Non-pigmented ciliary epithelial cell (primary cell): Measurements from ENCODE around the gene RNU6-9.

Experiments
- DNase-seq: peaks from one replicate; pipeline ENCODE4 v3.0.0-alpha.2; 2010; ENCODE audit warnings: low read depth

Gene RNU6-9

DNA sequence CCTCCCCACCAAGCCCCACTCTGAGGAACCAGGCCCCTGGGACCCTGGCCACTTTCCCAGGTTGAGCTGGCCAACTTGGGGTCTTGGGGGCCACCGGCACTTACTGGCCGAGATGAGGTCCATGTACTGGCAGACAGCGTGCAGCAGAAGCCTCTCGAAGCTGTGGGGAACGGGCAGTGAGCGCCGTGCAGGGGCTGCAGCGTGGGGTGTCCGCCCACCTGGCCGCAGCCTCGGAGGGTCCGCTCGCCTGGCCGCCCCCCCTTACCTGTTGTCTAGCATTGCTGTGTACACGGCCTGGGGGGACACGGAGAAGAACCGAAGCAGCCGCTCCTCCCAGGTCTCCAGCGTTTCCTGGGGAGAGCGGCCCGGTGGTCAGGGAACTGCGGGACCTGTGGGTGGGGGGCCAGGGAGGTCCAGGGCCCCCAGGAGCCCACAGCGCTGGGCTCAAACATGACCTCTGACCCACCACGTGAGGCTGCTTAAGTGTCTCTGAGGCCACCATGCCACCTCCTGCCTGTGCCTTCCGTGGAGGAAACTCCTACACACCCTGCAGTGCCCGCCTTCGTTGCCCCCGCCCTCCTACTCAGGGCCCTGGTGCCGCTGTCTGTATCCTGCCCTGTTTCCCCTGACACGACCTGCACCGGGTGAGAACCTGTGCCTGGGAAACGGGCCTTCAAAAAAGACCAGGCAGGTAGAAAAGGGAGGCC, 6.2 kb downstream of the RNU6-9 start:
- no peak for DNase-seq

DNA sequence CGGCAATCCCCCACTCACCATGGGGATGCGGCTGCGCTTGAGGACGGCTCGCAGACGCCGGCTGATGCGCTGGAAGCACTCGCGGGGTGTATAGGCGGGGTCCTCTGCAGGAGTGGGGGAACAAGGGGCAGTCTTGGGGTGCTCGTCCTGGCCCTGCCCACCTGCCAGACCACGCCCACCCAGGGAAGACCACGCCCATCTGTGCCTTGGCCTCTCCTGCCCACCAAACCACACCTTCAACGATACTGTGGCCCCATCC, 6.7 kb downstream of the RNU6-9 start:
- no peak for DNase-seq

DNA sequence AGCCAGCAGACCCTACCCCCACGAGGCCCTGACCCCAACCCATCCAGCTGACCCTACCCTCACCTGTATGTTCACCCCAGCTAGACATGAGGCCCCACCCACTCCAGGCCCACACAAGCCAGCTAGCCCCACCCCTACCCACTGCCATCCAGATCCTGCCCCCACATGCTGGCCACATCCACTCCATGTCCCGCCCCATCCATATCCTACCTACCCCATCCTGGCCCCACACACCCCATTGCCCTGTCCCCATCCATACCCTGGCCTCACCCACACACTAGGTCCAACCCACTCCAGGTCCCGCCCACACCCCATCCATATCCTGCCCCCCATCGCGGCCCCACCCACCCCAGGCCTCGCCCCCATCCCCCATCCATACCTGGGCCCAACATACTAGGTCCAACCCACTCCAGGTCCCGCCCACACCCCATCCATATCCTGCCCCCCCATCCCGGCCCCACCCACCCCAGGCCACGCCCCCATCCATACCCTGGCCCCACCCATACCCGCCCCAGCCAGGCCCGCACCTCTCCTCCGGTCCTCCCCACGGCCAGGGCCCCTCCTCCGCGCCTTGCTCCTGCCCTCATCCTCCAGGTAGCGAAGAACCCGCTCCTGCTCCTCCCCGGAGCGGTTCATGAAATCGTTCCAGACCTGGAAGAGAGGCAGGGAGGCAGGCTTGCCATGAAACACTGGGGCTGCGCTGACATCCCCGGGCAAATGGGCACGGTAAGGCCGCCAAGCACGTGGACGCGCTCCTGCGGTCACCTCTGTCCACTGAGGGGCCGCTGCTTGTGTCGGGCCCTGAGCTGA, 7.2 kb downstream of the RNU6-9 start:
- DNase-seq: no peak

DNA sequence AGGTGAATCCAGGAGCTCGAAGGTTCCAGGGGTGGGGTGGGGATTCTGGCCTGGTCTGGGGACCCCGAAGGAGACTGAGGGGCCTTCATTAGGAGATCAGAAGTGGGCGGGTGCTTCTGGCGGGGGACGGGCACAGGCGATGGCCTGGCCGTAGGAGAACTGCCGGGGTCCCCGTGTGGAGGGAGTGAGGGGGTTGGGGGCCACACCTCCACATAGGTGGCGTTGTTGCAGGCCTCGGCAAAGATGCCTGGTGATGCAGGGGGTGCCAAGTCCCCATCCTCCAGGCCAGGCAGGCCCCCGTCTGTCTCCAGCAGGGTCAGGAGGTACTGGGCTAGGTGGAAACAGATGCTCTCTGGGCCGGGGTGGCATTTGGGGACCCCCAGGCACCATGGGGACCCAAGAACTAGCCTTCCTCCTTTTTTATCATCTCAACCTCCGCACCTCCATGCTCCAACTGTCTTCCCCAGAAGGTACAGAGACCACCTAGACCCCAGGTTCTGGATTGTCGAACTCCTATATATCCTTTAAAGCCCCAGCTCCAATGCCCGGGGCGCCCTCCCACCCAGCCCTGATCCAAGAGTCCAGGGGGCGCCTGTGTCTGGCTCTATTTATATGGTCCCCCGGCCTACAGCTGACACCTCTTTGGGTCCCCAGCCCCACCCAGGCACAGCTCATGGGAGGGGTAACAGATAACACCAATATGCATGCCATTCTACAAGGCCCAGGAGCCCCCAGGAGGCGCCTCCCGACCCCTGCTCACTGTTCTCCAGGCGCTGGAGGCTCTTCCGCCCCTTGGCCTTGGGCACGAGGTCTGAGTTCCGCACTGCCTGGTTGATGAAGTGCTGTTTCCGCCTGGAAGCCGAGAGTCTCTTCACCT, 8.2 kb downstream of the RNU6-9 start:
- no peak for DNase-seq

DNA sequence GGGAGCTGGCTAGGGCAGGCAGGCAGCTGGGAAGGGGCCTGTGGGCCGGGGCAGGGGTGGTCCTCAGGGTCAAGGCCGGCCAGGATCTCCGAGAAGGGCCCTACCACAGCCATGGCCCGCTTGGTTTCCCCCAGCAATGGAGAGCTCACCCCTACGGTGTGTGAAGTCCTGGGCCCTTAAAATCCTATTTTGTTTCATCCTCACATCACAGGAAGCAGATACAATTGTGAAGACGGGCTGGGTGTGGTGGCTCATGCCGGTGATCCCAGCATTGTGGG, 8.7 kb downstream of the RNU6-9 start:
- no peak for DNase-seq

DNA sequence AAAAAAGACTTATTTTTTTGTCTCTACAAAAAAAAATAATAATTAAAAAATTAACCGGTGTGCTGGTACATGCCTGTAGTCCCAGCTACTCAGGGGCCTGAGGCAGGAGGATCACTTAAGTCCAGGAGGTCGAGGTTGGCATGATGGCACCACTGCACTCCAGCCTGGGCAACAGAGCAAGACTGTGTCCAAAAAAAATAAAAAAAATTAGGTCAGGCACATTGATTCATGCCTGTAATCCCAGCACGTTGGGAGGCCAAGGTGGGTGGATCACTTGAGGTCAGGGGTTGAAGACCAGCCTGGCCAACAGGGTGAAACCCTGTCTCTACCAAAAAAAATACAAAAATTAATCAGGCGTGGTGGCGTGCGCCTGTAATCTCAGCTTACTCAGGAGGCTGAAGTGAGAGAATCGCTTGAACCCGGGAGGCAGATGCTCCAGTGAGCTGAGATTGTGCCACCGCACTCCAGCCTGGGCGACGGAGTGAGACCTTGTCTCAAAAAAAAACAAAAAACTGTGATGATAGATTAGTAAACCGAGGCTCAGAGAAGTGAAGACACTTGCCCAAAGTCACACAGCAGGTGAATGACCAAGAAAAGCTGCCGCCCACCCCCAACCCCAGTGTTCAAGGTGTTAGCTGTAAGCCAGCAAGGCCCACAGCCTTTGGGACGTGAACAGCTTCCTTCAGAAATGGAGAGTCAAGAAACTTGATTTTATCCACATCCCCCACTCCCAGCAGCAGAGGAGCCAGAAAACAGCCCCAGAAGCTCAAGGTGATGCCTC, 9.4 kb downstream of the RNU6-9 start:
- DNase-seq: no peak

DNA sequence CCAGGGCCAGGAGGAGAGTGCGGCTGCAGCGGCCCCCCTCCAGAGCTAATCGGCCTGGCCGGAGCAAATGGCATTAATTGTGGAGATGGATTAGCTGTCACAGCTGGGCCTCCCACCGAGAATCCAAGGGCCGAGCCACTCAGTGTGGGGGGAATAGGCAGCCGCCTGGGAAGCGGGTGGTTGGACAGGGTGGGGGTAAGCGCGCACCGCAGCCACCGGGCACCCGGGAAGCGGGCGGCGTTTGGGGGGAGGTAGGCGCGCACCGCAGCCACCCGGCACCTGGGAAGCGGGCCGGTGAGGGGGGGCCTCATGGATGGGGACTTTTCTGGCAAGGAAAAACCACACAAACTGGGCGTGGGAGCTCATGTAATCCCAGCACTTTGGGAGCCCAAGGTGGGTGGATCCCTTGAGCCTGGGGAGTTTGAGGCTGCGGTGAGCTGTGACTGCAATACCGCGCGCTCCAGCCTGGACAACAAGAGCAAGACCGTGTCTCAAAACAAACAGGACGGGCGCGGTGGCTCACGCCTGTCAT, 10.0 kb downstream of the RNU6-9 start:
- DNase-seq: no peak

DNA sequence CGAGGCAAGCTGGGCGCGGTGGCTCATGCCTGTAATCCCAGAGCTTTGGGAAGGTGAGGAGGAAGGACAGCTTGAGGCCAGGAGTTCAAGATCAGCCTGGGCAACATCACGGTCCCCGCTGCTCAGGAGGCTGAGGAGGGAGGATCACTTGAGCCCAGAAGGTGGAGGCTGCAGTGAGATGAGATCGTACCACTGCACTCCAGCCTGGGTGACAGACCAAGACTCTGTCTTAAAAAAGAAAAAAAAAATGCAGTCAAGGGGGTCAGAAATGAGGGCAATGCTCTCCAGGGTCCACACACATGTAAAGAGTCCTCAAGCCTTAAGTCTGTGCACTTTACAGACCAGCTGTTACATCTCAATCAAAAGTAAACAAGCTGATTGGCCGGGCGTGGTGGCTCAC, 11.3 kb downstream of the RNU6-9 start:
- no peak for DNase-seq

DNA sequence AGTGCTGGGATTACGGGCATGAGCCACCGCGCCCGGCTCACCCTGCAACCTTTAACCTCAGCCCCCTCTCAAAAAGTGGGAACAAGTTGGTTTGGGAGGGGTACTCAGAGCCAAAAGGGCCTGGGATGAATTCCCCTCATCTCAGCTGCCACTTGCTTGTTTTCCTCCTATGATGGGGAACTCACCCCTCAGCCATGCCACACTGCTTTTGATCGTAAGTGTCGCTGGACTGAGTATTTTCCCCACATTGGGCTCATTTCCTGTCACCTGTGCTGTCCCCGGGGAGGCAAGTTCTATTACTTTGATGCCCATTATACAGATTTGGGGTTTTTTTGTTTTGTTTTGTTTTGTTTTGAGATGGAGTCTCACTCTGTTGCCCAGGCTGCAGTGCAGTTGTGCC, 13.2 kb downstream of the RNU6-9 start:
- DNase-seq: no peak

DNA sequence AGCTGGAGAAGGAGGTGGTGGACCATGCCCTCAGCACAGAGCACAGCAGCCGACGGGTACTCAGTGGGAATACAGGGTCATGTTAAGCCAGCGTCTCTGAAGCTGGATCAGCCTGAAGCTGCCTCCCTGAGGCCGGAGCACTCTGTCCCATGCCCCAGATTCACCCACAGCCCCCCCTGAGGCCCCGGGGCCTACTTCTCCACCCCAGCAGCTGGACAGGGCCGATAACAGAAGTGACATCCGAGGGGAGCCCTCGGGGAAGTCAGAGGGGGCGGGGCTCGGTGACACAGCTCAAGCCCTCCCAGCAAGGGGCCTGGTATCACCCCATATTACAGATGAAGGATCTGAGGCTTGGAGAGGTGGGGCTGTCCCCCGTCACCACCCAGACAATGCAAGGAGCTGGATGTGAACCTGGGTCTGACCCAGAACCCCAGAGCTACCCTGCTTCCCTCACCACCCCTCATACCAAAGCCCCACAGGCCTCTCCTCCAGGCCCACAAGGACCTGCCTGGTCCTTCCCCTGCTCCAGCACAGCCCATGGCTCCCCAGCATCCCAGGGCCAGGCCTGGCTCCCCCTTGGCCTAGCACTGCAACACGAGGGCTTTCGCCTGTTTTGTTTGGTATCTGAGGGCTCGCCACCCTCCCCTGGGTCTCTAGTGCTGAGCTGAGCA, 14.0 kb downstream of the RNU6-9 start:
- DNase-seq: no peak

DNA sequence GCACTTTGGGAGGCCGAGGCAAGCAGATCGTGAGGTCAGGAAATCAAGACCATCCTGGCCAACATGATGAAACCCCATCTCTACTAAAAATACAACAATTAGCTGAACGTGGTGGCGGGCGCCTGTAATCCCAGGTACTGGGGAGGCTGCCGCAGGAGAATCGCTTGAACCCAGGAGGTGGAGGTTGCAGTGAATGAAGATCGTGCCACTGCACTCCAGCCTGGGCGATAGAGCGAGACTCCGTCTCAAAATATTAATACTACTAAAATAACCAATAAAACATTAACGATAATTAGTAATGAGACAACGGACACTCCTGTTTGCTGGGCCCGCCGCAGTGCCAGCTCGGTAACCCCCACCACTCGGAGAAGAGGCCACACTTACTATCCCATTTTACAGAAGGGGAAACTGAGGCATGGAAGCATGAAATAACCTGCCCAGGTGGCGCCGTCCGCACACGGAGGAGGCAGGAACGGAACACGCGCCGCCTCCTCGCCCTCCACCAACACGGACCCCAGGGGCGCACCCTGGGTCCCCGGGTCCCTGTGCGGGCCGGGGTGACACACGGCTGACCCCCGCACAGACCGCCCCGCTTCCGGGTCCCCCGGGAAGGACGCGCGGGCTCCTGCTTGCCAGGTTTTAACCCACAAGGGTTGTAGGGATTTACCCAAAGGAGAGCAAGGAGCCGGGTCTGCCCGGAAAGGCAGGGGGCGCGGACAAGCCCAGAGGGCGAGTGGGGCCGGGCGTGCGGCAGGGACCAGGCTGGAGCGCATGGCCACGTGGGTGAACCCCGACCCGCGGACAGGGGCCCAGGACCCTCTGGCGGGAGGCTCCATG, 18.1 kb downstream of the RNU6-9 start:
- no peak for DNase-seq

DNA sequence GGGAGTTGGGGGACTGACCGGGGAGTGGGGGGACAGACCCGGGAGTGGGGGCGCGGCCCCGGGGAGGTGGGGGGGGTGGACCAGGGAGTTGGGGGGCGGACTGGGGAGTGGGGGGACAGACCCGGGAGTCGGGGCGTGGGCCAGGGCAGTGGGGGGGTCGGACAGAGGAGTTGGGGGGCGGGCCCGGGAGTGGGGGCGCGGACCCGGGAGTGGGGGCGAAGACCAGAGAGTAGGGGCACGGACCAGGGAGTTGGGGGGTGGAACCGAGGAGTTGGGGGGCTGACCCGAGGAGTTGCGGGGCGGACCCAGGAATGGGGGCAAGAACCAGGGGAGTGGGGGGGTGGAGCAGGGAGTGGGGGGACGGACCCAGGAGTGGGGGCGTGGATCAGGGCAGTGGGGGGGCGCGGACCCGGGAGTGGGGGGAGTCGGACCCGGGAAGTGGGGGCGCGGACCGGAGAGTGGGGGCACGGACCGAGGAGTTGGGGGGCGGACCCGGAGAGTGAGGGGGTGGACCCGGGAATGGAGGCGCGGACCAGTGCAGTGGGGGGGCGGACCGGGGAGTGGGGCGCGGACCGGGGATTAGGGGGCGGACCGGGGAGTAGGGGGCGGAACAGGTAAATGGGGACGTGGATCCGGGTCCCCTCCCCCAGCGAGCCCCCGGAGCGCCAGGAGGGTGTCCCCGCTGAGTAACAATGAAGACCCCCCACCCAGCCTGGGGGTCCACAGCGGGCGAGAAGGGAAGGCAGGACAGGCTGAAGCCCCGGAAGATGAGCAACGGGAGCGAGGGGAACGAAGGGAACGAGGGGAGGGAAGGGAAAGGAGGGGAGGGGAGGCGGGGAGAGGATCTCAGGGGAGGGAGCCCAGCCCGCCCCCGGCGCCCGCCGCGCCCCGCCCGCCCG, 19.1 kb downstream of the RNU6-9 start:
- DNase-seq: no peak

DNA sequence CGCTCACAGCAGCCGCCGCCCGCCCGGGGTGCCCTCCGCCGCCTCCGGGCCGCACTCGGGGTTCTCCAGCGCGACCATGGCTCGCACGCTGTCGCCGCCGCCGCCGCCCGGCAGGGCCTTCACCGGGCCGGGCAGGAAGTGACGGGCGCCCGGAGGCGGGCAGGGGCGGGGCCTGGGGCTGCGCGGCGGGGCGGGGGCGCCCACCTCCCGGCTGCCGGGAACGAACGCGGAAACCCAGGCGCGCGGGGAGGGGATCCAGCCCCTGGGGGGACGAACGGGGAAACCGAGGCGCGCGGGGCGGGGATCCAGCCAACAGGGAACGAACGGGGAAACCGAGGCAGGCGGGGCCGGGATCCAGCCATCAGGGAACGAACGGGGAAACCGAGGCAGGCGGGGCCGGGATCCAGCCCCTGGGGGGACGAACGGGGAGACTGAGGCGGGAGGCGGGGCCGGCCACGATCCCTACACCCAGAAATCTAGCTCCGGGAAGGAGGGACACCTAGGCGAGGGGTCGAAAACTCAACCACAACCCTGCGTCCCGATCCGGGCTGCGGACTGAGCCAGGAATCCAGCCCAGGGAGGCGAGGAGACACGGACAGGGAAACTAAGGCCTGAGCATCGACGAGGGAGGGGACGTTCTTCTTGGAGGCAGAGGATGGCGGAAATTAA, 19.9 kb downstream of the RNU6-9 start, which contains the start of gene R3HDM4:
Gene R3HDM4, minus strand, starts transcription at position 140 of the 669 bp plus-strand sequence. Its CDS starts 62 bp downstream, at position 78.
- no peak for DNase-seq

DNA sequence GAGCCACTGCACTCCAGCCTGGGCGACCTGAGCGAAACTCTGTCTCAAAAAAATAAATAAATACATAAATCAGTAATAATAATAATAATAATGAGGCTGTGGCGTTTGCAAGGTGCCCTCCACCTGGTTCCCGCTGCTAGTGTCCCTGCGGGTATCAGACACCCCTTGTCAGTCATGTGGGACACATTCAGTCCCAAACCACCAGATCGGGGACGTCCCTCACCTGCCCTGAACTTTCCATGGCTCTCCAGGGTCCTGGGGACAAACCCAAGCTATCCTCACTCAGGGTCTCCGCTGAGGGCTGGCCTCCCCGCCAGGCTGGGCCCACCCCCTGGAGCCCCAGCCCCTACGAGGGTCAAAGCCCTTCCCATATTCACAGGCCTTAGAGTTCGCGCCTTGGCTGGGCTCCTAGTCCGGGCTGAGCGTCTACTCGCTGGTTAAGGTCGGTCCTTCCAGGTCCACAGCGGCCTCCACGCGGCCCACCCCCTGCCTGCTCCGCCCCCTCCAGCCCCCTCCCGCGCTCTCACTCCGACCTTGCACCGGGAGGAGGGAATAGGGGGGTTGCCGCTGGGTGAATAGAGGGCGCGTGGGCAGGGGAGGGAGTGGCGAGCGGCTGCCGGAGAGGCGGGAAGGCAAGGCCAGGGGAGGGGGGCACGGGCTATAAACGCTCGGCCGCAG, 23.5 kb downstream of the RNU6-9 start:
- DNase-seq: no peak

DNA sequence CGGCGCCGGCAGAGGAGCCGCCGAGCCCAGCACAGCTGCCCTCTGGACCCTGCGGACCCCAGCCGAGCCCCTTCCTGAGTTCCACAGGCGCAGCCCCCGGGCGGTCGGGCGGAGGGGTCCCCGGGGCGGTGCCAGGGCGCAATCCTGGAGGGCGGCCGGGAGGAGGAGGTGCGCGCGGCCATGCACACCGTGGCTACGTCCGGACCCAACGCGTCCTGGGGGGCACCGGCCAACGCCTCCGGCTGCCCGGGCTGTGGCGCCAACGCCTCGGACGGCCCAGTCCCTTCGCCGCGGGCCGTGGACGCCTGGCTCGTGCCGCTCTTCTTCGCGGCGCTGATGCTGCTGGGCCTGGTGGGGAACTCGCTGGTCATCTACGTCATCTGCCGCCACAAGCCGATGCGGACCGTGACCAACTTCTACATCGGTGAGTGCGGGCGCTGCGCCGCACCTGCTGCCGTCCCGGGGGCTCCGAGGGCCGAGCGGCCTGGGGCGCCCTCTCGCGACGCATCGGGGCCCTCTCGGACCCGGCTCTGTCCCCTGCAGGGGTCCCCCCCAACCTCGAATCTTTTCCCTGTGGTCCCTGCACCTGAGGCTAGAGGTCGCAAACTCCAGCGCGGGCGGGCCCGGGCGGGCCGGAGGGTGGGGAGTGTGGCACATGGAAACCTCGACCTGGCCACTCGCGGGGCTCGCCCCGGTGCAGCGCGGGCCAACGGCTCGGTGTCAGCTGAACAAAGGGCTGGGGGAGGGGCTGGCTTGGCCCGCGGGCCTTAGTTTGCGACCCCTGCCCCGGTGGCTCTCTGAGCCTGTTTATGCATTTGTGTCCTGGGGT, 24.3 kb downstream of the RNU6-9 start, which contains the start of gene KISS1R:
Gene KISS1R, plus strand, starts transcription at position 11 of the 829 bp plus-strand sequence. Its CDS starts 170 bp downstream, at position 181.
- no peak for DNase-seq

DNA sequence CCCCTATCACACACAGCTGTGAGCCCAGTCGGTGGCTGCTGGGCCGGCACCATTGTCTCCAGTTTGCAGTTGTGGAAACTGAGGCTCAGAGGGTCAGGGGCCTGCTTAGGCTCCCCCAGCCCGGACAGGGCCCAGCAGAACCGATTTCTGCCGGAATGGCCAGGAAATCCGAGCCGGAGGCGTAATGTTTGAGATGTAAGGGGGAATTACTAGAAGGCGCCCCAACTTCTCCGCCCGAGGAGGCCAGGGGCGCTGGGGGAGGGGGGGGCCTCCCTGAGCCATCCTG, 24.8 kb downstream of the RNU6-9 start:
- no peak for DNase-seq

DNA sequence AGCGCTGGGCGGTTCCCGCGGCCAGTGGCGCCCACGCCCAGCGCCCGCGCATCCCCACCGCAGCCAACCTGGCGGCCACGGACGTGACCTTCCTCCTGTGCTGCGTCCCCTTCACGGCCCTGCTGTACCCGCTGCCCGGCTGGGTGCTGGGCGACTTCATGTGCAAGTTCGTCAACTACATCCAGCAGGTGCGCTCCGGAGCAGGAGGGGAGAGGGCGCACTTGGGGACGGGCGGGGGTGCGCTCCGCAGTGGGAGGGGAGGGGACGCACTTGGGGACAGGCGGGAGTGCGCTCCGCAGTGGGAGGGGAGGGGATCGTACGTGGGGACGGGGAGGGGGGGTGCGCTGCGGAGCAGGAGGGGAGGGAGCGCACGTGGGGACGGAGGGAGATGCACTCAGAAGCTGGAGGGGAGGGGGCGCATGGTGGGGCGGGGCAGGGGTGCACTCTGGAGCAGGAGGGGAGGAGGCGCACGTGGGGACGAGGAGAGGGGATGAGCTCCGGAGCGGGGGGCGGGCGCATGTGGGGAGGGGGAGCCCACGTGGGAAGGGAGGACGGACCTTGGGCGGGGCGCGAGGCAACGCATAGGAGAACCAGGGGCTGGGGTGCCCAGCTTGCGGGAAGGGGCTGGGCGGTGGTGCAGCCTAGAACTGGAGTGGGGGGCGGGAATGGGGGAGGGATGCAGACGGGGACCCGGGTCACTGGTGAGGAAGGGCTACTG, 25.4 kb downstream of the RNU6-9 start:
- DNase-seq: no peak
